ENCODE measurements around the gene MTRF1L. TPM values are rescaled to one million over a fixed set of nuclear protein-coding genes. Genes with fewer than 3 reads are reported as not detected.

The MTRF1L gene
- total RNA-seq, 1 donor from 2014 or later: 17.6 TPM

- DNase-seq (ENCODE audit: low spot score): no peak
- Mint-ChIP-seq H3K27ac (ENCODE audit: unreplicated experiment) (no peak overlapping the region), H3K9me3 (ENCODE audit: low read depth) (no peaks in the 10 kb centered on the region), H3K36me3 (ENCODE audit: low read depth) (no peaks in the 10 kb centered on the region), H3K4me1 (ENCODE audit: low read depth) (peaks cover 7% of the 10 kb centered on the region), H3K4me3 (ENCODE audit: unreplicated experiment) (no peak overlapping the region), H3K27me3 (ENCODE audit: low read depth) (peaks cover 40% of the 10 kb centered on the region)
- TF ChIP-seq CTCF (IDR thresholded peaks at IDR 0.05): no peak
These were observed 56.0 kb downstream of the MTRF1L start for GRCh38 chr6:152946484-152946883.

- Mint-ChIP-seq H3K27me3 (ENCODE audit: low read depth) (peaks cover 48% of the 10 kb centered on the region), H3K4me3 (ENCODE audit: unreplicated experiment) (no peak overlapping the region), H3K36me3 (ENCODE audit: low read depth) (no peaks in the 10 kb centered on the region), H3K27ac (ENCODE audit: unreplicated experiment) (no peak overlapping the region), H3K9me3 (ENCODE audit: low read depth) (no peaks in the 10 kb centered on the region), H3K4me1 (ENCODE audit: low read depth) (peaks cover 6% of the 10 kb centered on the region)
- DNase-seq (ENCODE audit: low spot score): no peak
- TF ChIP-seq CTCF (IDR thresholded peaks at IDR 0.05): no peak
These were observed 59.1 kb downstream of the MTRF1L start for GRCh38 chr6:152943260-152943897.

- Mint-ChIP-seq H3K4me3 (ENCODE audit: unreplicated experiment) (no peak overlapping the region), H3K27me3 (ENCODE audit: low read depth) (peaks cover 47% of the 10 kb centered on the region), H3K36me3 (ENCODE audit: low read depth) (no peaks in the 10 kb centered on the region), H3K4me1 (ENCODE audit: low read depth) (no peaks in the 10 kb centered on the region), H3K27ac (ENCODE audit: unreplicated experiment) (no peak overlapping the region), H3K9me3 (ENCODE audit: low read depth) (no peaks in the 10 kb centered on the region)
- no peak for DNase-seq (ENCODE audit: low spot score)
- TF ChIP-seq CTCF (IDR thresholded peaks at IDR 0.05): no peak
These were observed 60.1 kb downstream of the MTRF1L start for GRCh38 chr6:152942319-152942869.

- no peak overlapping the region for H3K4me3 Mint-ChIP-seq (ENCODE audit: unreplicated experiment)
- no peak for TF ChIP-seq CTCF (IDR thresholded peaks at IDR 0.05)
- no peak overlapping the region for H3K27ac Mint-ChIP-seq (ENCODE audit: unreplicated experiment)
- H3K9me3 Mint-ChIP-seq (ENCODE audit: low read depth): no peaks in the 10 kb centered on the region
- peaks cover 43% of the 10 kb centered on the region for H3K27me3 Mint-ChIP-seq (ENCODE audit: low read depth)
- H3K4me1 Mint-ChIP-seq (ENCODE audit: low read depth): no peaks in the 10 kb centered on the region
- DNase-seq (ENCODE audit: low spot score): no peak
- H3K36me3 Mint-ChIP-seq (ENCODE audit: low read depth): no peaks in the 10 kb centered on the region
These were observed 60.8 kb downstream of the MTRF1L start for GRCh38 chr6:152941746-152942145.

Other genes starting within 250 kb of the MTRF1L start
- 6.8 to 10.8 TPM (median 7.3 TPM) in 3 replicates for gene FBXO5, start 19.7 kb downstream of the MTRF1L start, total RNA-seq
- gene RGS17, start 128.6 kb upstream of the MTRF1L start, total RNA-seq: 1.5 to 2.2 TPM (median 1.8 TPM) in 3 replicates